GM10847 (cell line): ENCODE results near the gene AIF1.

ENCODE experiments used
- POLR2A ChIP-seq: IDR thresholded peaks from 2 replicates; pipeline ENCODE4 v1.6.1; 2011; ENCODE audit not compliant: insufficient read length; ENCODE audit errors: extremely low read depth

AIF1 gene

DNA sequence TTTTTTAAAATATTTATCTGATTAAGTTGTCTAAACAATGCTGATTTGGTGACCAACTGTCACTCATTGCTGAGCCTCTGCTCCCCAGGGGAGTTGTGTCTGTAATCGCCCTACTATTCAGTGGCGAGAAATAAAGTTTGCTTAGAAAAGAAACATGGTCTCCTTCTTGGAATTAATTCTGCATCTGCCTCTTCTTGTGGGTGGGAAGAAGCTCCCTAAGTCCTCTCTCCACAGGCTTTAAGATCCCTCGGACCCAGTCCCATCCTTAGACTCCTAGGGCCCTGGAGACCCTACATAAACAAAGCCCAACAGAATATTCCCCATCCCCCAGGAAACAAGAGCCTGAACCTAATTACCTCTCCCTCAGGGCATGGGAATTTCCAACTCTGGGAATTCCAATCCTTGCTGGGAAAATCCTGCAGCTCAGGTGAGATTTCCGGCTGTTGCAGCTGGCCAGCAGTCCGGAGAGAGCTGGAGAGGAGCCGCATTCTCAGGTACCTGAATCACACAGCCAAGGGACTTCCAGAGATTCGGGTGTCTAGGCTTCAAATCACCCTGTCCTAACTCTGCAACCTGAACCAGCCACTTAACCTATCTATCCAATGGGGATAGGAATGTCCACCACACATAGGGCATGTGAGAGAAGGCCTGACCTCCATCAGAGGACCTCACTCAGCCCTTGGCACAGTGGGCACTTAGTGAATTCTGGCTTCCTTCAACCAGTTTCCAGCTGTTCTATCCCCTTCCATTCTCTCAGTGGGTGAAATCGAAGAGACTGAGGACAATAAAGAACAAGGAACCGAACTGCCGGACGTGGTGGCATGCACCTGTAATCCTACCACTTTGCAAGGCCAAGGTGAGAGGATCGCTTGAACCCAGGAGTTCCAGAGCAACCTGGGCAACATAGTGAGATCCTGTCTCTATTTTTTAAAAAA, 36.6 kb upstream of the AIF1 start:
- no peak for TF ChIP-seq POLR2A

DNA sequence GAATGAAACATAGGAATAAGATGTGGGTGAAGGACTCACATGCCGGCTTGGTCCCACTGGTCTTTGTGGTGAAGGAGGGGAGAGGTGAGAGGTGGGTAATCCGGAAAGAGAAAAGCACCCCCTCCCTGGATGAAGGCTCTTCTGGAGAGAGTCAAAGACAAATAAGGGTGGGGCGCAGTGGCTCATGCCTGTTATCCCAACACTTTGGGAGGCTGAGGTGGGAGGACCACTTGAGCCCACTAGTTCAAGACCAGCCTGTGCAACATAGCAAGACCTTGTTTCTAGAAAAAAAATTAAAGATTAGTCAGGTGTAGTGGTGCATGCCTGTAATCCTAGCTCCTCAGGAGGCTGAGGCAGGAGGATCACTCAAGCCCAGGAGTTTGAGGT, 35.9 kb upstream of the AIF1 start:
- no peak for TF ChIP-seq POLR2A

DNA sequence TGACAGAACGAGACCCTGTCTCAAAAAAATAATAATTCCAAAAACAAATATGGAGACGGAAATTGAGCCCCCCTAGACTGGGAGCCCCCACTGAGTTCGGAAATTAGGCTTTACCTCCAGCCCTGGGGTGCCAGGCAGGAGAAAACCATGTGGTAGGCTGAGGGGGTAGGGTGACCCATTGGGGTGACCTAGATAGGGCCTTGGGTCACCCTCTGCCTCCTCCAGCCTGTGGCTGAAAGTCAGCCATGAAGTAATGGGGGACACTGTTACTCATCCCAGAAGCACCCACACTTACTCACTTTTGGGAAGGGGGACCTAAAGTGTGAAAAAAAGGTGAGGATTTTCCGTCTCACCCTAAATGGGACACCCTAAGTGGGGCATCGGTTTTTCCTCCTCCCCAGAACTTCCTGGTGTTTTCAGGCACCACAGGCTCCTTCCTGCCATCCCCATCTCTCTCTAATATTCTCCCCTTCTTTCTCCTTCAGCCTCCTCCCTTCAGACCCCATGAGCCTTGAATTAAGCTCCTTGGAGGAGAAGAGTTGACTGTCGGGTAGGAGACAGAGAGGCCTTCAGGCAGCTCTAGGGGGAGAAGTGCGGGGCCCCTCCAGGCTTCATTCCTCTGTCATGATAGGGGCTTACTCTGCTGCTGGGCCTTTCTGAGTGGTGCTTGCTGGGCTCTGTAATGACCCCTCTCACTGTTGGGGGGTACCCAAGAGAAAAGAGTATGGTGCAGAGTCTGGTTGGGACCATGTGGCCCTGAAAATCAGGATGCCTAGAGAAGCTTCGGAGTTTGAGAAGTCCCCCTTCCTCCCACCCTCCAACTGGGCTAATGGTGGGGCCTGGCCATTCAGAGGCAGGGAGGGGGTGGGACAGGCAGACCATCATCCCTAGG, 35.2 kb upstream of the AIF1 start:
- no peak for TF ChIP-seq POLR2A

DNA sequence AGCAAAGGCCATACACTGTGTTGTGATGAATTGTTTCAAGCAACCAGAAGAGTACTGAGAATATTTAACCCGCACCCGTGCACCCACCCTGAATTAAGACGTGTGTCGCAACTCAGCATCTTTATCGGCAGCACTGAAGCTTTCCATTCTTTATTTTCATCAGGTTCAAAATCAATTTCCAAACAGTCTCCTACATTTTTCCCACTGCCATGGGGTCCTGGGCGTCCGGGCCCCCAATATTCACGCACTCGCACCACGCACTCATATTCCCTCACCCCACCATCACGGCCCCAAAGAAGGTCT, 34.6 kb upstream of the AIF1 start:
- TF ChIP-seq POLR2A, result no peak

DNA sequence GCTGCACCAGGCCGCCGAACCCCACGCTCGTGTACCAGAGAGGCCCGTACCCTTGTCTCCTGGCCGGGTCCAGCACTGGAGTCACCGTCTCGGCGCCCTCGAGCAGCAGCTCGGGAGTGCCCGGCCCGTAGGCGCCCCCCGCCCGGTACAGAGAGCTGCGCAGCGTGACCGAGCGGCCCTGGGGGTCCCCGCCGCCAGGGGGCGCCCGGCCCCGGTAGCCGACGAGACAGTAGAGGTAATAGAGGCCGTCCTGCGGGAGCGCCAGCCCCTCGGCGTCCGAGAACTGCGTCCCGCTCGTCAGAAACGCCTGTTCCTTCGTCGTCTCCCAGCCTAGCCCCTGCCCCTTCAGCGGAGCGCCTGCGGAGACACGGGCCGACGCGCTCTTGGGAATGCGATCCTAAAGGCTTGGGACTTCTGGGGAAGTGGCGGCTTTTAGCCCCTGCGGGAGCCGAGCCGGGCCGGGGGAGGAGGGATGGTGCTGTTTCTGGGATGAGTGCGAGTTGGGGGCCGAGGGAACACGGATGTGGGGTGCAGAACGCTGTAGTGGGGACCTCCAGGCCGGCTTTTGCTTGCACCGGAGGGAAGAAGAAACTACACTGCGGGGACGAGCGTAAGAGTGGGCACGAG, 34.1 kb upstream of the AIF1 start:
- peak; percentile 43 for TF ChIP-seq POLR2A

DNA sequence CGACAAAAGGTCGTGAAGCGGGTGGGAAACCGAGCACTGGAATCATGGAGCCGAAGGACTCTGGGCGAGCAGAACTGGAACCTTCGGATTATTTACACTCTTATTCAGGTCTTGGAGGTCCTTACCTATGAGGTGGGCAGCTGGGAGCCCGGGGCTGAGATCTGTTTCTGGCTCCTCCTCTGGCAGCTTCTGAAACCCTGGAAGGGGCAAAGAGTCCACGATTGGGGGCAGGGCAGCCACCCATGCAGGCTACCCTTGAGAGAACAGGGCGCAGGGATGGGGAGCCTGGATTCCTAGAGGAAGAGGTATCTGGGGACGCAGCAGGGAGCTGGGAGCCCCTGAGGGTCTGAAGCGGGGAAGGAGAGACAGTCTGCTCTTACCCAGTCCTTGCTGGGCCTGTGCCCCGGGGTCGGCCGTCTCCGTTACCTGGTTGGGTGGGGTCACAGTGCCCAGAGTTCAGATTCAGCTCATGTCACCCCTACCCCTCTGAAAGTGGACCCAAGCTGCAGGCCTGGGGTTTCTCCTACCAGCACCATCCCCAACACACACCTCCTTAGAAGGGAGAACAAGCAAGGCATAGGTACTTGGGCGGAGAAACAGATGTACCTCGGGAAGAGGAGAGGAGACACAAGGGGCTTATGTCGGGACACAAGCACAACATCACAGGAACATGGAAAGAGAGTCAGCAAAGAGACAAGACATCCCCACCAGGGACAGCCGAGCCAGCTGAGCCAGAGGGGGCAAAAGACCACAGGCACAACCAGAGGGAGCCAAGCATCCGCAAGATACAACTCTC, 33.4 kb upstream of the AIF1 start:
- TF ChIP-seq POLR2A, result no peak

DNA sequence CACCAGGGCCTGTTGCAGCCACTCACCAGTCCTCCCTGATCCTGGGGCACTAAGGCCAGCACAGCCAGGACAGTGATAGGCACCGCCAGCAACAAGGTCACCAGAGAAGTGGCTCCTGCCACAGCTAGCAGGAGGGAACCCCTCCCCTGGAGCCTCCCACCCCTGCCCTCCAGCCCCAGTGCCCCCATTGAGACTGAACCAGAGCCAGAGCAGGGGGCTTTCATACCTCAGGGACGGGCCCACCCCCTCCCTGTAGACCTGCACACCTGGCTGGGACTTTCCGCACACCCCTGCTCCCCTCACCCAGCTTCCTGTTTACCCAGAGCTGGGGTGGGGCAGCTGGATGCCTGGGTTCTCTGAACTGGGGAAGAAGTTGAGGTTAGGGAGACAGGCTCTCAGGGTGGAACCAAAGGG, 32.8 kb upstream of the AIF1 start, which contains the start of gene LTB:
Gene LTB, minus strand, starts transcription at position 195 of the 414 bp plus-strand sequence. Its CDS starts 7 bp downstream, at position 188.
- TF ChIP-seq POLR2A, result no peak

DNA sequence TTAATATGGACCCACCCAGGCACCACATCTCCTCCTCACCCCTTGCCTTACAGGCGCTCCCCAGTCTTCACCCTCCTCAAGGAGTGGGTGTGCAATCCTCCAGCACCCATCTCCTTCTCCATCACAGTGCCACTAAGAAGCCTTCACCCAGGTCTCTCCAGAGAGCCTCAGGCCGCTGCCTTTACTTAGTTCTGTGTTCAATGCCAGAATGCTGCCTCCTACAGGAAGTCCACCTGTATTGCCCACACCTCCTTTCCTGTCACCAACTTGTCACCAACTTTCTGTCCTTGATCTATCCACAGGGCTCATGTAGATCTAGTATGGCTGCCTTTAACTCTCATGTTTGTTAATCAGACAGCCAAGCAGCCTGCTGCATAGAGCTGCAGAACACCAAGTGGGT, 29.5 kb upstream of the AIF1 start:
- no peak for TF ChIP-seq POLR2A

DNA sequence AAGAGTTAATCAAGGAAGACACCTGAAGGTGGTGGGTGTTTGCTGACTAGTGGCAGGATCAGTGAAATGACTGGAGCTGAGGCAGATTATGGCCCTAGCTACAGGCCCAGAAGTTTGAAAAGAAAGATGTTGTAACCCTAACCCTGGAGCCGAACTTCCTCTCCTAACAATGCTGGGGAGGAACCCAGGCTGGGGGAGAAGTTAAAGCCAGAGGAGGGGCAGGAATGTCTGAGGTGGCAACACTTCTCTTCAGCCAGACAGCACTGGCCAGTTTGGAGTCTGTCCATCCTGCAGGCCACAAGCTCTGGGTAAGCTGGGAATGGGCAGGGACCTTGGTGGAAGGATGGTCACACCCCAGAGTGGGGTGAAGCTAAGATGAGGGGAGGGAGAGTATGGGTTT, 29.0 kb upstream of the AIF1 start, which contains the start of gene LST1:
Gene LST1, plus strand, starts transcription at position 270 of the 400 bp plus-strand sequence. CDS start 1,023 bp downstream, outside the sequence.
- TF ChIP-seq POLR2A, result no peak

DNA sequence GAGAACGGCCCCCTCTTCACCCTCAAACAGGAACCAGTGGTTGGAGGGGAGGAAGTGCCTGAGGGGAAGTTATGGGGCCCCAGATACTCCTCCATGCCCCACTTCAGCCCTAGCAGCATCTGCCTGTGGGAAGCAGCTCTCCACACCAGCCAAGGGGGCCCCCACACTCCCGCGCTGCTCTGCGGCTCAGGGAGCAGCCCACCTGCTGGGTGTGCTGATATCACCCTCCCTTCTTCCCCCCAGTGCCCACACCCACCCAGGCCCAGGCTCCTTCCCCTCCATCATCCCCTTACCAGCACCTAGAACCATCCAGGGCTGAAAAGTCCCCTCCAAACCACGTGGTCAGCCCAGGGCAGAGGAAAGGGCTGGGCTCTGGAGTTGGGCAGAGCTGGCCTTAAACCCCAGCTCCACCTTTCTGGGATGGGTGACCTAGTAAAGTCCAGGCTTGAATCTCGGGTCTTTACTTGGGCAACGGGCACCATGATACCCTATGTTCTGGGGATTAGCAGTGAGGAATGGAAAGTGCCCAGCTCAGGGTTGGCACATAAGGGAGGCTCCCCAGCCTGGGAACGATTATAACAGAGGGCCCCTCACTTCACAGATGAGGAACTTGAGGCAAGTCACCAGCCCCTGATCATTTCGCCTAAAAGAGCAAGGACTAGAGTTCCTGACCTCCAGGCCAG, 28.3 kb upstream of the AIF1 start:
- TF ChIP-seq POLR2A, result no peak

DNA sequence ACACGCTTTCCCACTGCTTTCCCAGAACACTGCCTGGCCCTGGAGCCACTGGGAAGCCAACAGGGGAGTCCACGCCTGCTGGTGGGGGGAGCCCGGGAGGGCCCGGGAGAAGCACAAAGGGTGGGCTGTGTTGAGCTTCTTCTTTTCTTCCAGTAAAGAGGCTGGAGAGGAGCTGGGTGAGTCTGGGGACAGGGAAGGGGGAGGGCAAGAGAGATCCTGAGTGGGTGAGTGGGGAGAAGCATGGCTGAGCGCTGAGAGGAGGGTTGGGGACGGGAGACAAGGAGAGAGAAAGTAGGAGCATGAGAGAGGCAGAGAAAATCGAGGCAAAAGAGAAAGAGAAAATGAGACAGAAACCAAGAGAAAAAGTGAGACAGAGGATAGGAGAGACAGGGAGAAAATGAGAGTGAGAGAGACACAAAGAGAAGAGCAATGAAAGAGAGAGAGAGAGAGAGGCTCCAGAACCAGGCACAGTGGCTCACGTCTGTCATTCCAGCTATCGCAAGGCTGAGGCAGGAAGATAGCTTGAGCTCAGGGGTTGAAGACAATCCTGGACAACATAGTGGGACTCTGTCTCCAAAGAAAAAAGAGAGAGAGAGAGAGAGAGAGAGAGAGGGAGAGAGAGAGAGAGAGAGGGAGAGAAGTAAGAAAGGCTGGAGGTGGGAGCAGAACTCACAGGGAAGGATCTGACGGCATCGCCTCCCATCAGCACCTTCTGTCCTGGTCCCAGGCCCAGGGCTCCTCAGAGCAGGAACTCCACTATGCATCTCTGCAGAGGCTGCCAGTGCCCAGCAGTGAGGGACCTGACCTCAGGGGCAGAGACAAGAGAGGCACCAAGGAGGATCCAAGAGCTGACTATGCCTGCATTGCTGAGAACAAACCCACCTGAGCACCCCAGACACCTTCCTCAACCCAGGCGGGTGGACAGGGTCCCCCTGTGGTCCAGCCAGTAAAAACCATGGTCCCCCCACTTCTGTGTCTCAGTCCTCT, 26.9 kb upstream of the AIF1 start:
- TF ChIP-seq POLR2A, result no peak

DNA sequence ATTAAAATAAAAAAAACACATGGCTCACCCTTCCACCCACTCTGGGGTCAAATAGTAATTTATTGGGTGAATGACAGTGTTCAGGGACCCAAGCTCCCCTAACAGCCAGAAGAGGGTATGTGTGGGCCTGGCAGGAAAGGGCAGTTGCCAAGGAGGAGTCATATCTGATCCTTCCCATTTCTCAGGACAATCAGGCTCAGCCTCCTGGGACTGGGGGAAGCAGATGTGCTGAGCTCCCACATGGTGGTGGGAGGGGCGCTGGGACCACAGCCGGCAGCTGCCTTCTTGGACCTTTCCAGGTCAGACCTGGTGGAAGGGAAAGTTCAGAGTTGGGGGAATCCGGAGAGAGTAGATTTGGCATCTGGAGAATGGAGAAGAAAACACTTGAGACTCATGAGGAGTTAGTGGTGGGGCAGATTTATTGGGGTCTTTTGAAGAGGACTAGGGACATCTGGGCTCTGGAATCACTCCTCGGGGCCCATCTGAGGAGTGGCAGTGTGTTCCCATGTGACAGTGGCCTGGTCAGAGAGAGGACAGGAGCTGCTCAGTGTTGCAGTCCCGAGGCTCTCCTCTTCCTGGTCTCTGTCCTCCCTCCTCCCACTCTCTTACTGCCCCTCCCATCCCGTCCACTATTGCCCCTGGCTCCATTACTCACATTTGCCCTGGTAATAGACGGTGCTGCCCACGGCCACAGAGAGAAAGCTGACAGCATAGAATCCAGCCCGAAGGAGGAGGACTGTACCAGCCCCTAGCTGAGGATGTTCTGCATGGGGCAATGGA, 26.0 kb upstream of the AIF1 start:
- TF ChIP-seq POLR2A, result no peak

DNA sequence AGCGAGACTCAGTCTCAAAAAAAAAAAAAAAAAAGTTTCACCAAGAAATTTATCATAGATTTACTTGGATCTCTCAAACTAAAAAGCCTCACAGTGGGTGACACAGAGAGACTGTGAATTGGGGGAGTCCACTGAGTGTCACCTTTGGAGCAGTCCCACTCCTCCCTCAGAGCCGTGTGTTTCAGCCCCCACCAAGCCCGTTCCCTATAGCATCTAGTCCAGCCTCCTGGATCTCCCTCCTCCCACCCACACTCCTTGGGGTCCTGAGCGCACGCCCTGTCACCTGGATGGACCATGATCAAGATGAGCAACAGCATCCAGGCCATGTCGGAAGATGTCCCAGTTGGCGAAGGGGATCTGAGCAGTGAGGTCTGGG, 22.6 kb upstream of the AIF1 start:
- no peak for TF ChIP-seq POLR2A

DNA sequence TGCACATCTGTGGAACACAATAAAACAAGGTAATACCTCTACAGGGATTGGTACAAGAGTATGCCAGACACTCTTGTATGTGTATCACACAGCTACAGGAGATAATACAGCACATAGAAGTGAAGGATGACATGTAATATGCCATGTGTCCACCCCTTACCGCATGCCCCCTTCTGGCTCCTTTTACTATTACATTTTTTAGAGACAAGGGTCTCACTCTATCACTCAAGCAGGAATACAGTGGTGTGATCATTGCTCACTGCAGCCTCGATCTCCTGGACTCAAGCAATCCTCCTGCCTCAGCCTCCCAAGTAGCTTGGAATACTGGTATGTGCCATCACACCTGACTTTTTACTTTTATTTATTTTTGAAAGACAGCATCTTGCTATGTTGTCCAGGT, 18.0 kb upstream of the AIF1 start:
- TF ChIP-seq POLR2A, result no peak
